ENCODE measurements around the gene PPP1R37. TPM values are rescaled to one million over a fixed set of nuclear protein-coding genes. Genes with fewer than 3 reads are reported as not detected.
A peak's percentile ranks its signal among the peaks of the same experiment; 100 is the strongest.

The PPP1R37 gene
- total and polyA plus RNA-seq, 2 of the 13 experiments (the other 11 are each of a cell fraction or from before 2014, with no cell fraction given), result 9.0 to 14.3 TPM

- TF ChIP-seq MYPOP (CRISPR knock-in tag; IDR thresholded peaks at IDR 0.05) (no peak), ZBTB34 (CRISPR knock-in tag; IDR thresholded peaks at IDR 0.05) (no peak), ZSCAN12 (CRISPR knock-in tag; IDR thresholded peaks at IDR 0.05) (no peak), U2AF1 (optimal IDR thresholded peaks at IDR 0.05; ENCODE audit: low read depth, low read length) (no peak), ZNF160 (CRISPR knock-in tag; IDR thresholded peaks at IDR 0.05) (no peak), TRIM24 (CRISPR knock-in tag; IDR thresholded peaks at IDR 0.05) (no peak), ZNF292 (CRISPR knock-in tag; IDR thresholded peaks at IDR 0.05; ENCODE audit: borderline replicate concordance, low read depth) (no peak), ZSCAN5A (CRISPR knock-in tag; IDR thresholded peaks at IDR 0.05; ENCODE audit: borderline replicate concordance) (0 out of 2 replicates have a peak, but pooled peaks have one; percentile 52), SMAD3 (CRISPR knock-in tag; IDR thresholded peaks at IDR 0.05) (no peak), SCMH1 (CRISPR knock-in tag; IDR thresholded peaks at IDR 0.05; ENCODE audit: borderline replicate concordance) (no peak), ZNF281 (CRISPR knock-in tag; IDR thresholded peaks at IDR 0.05; ENCODE audit: borderline replicate concordance) (no peak), ZNF547 (CRISPR knock-in tag; IDR thresholded peaks at IDR 0.05) (no peak), GPBP1L1 (CRISPR knock-in tag; IDR thresholded peaks at IDR 0.05) (no peak), IKZF4 (CRISPR knock-in tag; IDR thresholded peaks at IDR 0.05; ENCODE audit: borderline replicate concordance, low read depth, not compliant biosample characterization) (peak; percentile 63), SOX5 (CRISPR knock-in tag; IDR thresholded peaks at IDR 0.05; ENCODE audit: borderline replicate concordance) (peak; percentile 25; the same call in 1 of the 2 replicates), SRSF4 (IDR thresholded peaks at IDR 0.05; ENCODE audit: low read depth, low read length, poor library complexity, severe bottlenecking) (no peak)
- TF ChIP-seq, protein P1, sequence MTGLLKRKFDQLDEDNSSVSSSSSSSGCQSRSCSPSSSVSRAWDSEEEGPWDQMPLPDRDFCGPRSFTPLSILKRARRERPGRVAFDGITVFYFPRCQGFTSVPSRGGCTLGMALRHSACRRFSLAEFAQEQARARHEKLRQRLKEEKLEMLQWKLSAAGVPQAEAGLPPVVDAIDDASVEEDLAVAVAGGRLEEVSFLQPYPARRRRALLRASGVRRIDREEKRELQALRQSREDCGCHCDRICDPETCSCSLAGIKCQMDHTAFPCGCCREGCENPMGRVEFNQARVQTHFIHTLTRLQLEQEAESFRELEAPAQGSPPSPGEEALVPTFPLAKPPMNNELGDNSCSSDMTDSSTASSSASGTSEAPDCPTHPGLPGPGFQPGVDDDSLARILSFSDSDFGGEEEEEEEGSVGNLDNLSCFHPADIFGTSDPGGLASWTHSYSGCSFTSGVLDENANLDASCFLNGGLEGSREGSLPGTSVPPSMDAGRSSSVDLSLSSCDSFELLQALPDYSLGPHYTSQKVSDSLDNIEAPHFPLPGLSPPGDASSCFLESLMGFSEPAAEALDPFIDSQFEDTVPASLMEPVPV (CRISPR knock-in tag; IDR thresholded peaks at IDR 0.05), result no peak
These were observed 16.7 kb upstream of the PPP1R37 start, which contains the start of gene ZNF296 (continued) for GRCh38 chr19:45076029-45076850.

All from HepG2 (cell line).